Activated T-helper 1 cell treated with anti-CD3 and anti-CD28 coated beads, Interleukin-2, amount 50 U/mL, for 16 hours (primary cell): Measurements from ENCODE around the gene ITGAX.

Experiments used
- DNase-seq, 2 donors: peaks; one replicate each; pipeline ENCODE4 v3.0.0-alpha.2; 2020; ENCODE audit warnings: low read depth in 1 of 2, low spot score in 1 of 2

Gene ITGAX

DNA sequence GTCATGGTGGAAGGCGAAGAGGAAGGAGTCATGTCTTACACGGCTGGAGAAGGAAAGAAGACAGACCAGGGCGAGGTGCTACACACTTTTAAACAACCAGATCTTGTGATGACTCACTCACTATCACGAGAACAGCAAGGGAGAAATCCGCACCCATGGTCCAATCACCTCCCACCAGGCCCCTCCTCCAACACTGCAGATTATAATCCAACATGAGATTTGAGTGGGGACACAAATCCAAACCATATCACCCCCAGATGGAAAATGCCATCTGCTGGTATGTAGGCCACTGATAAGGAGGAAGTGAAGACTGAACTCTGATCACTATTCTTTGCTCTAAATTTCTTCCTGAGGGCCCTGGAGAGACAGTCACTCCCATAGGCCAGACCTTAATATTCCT, 7.5 kb upstream of the ITGAX start:
- no peak for DNase-seq

DNA sequence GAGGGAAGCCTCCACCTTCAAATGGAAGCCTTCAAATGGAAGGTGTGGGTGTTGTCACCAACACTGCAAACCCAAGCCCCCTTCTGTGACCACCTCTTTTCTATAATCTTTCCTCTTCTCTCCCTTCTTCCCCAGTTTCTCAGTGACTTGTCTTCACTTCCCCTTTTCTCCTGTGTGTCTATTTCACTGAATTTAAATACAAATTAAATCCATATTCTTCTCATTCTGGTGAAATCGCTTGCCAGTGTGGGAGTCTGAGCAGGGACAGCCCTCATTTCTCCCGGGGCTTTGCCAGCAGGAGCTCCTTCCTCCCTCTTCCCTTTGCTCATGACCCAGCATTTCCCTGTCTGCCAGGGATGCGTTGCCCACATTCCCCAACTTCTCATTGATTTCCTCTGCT, 6.4 kb upstream of the ITGAX start:
- no peak for DNase-seq

GRCh38 chr16:31350275-31351005, 4.5 kb upstream of the ITGAX start:
- DNase-seq = no peak

- no peak for DNase-seq
Observed at GRCh38 chr16:31351246-31351941, 3.6 kb upstream of the ITGAX start.

- DNase-seq = no peak
Observed at GRCh38 chr16:31351942-31352325, 3.0 kb upstream of the ITGAX start.

GRCh38 chr16:31352376-31353115, 2.4 kb upstream of the ITGAX start:
- DNase-seq = no peak

- DNase-seq = no peak
Observed at GRCh38 chr16:31355431-31356100, 590 bp downstream of the ITGAX start.

DNA sequence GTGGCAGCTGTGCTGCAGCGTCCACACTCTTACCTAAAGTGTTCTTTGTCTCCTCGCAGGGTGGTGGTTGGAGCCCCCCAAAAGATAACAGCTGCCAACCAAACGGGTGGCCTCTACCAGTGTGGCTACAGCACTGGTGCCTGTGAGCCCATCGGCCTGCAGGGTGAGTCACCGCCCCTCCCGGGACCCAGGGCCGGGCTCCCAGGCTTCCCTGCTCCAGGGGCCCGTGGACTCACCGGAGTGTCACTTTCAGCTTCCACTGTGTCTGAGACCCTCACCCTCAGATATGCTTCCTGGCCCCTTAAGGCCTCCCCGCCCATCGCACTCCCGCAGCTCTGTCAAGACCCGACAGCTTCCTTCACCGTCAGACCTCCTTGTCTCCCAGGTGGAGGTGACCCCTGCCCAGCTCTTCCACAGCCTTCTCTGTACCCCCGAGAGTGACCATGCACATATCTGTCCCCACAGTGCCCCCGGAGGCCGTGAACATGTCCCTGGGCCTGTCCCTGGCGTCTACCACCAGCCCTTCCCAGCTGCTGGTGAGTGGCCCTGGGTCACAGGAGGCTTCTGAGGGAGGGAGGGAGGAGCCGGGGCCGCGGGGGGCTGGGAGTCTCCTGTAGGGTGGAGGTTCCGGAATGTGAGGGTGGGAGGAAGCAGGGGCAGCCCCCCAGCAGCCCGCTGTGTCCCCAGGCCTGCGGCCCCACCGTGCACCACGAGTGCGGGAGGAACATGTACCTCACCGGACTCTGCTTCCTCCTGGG, 1.8 kb downstream of the ITGAX start:
- DNase-seq = no peak

DNA sequence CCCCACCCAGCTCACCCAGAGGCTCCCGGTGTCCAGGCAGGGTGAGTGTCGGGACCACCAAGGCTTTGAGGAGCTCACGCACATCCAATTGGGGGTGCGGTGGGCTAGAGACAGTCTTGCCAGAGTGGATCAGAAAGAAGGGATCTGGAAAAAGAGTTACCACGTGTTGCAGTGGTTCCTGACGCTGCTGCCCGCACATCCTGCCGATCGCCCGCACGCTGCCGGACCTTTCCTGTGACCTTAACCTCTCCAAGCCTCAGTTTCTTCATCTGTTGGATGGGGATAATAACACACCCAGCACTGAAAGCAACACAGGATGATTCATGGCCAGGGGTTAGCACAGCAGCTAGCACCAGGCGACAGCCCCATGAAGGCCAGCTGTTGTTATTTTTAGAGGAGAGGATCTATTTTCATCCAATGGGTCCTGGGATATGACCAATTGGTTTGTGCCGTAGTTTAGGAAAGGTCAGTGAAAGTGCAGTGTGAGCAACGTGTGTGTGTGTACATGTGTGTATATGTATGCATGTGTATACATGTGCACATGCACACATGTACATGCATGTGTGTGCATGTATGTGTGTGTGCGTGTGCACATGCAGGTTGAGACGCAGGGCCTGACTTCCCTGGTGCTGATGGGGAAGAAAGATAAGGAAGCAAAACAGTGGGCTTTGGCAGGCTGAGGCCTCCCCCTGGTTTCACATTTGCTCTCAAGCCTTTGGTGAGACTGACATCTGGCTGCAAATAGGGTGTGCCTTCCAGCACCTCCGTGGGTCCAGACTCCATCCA, 2.5 kb downstream of the ITGAX start:
- no peak for DNase-seq

DNA sequence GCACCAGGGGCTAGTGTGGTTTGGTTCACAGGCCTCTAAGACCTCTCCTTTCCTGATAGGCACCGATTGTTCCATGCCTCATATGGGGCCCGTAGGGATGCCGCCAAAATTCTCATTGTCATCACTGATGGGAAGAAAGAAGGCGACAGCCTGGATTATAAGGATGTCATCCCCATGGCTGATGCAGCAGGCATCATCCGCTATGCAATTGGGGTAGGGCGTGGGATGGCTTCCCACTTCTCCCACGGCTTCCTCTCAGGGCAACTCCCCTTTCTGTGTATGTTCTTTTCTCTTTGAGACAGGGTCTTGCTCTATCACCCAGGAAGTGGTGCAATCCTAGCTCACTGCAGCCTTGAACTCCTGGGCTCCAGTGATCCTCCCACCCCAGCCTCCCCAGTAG, 5.3 kb downstream of the ITGAX start:
- DNase-seq = no peak

- DNase-seq = no peak
Observed at GRCh38 chr16:31361201-31362110, 6.5 kb downstream of the ITGAX start.

DNA sequence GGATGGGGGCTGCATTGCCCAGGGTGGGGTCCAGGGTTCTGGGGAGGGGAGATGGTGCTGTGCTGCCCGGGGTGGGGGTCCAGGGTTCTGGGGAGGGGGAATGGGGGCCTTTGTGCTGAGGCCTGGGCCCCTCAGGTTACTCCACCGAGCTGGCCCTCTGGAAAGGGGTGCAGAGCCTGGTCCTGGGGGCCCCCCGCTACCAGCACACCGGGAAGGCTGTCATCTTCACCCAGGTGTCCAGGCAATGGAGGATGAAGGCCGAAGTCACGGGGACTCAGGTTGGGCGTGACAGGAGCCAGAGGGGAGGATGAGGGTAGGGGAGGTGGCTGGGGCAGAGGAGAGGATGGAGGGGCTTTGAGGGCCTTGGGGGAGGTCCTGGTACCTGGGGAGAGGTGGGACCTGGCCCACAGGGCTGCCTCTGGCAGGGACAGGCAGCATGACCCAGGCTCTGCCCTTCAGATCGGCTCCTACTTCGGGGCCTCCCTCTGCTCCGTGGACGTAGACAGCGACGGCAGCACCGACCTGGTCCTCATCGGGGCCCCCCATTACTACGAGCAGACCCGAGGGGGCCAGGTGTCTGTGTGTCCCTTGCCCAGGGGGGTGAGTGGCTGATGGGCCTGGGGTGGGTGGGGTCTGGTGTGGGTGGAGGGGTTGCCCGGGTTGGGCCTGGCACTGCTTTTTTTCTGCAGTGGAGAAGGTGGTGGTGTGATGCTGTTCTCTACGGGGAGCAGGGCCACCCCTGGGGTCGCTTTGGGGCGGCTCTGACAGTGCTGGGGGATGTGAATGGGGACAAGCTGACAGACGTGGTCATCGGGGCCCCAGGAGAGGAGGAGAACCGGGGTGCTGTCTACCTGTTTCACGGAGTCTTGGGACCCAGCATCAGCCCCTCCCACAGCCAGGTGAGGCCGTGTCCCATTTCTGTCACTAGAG, 7.8 kb downstream of the ITGAX start:
- no peak for DNase-seq

DNA sequence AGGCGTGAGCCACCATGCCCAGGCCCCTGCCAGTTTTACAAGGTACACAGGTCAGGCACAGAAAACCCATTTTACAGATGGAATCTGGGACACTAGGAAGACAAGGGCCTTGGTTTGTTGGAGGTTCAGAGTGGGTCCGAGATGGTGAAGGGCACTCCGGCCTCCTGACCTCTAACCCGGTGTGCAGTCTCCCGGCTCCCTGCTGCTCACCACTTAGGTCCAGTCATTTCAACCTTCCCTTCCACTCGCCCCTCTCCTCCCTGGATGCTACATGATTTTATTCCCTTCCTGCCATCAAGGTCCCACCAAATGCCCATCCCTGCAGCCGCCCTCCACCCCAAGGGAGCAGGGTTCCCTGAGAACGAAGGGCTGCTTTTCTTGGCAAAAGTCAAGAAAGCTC, 8.7 kb downstream of the ITGAX start:
- no peak for DNase-seq

GRCh38 chr16:31364421-31364820, 9.4 kb downstream of the ITGAX start:
- DNase-seq = no peak

GRCh38 chr16:31365131-31365865, 10.3 kb downstream of the ITGAX start:
- DNase-seq = no peak

DNA sequence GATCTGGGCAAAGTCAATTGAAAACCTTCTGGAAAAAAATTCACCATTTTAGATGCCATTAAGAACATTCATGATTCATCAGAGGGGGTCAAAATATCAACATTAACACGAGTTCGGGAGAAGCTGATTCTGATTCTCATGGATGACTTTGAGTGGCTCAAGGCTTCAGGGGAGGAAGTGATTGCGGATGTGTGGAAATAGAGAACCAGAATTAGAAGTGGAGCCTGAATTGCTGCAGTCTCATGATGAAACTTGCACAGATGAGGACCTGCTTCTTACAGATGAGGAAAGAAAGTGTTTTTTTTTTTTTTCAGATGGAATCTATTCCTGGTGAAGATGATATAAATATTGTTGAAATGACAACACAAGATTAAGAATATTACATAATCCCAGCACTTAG, 12.9 kb downstream of the ITGAX start:
- no peak for DNase-seq

GRCh38 chr16:31371008-31371407, 16.0 kb downstream of the ITGAX start:
- DNase-seq = no peak
